HCT116 (cell line): ENCODE measurements around the gene UBE2E2. TPM values are rescaled to one million over a fixed set of nuclear protein-coding genes. Genes with fewer than 3 reads are reported as not detected.
A peak's percentile ranks its signal among the peaks of the same experiment; 100 is the strongest.

Source experiments
- ATAC-seq: fragments of 200-7000 bp; cut with Tn5 transposase; 2 replicates; pipeline ENCODE4 v1.9.1; 2020; ENCODE audit warnings: mild to moderate bottlenecking, moderate library complexity
- BruUV-seq: library from RNA; stranded (reverse); fragments of 400-500 nt; replicated peaks from 2 replicates; lab custom pipeline; 2021; lab: Mats Ljungman, UMichigan
- CTCF ChIA-PET: fragments of 300-600 bp; sonication (Branson Sonifier 250); formaldehyde crosslinking; loops from one replicate; lab custom pipeline; 2021; ENCODE audit warnings: antibody characterized with exemption; lab: Charles Lee
- POLR2A ChIA-PET: fragments of 300-600, 350-600 bp; sonication (Branson Sonifier 250); formaldehyde crosslinking; loops from one replicate; lab custom pipeline; 2021; ENCODE audit warnings: antibody characterized with exemption; lab: Charles Lee
- RAD21 ChIA-PET, 2 experiments: fragments of 300-600 bp; sonication (Branson Sonifier 250); formaldehyde crosslinking; loops; one replicate each; lab custom pipeline; 2023; ENCODE audit warnings: low total read pairs in 2 of 2; ENCODE audit not compliant: uncharacterized antibody in 2 of 2, unreplicated experiment in 2 of 2, low non-redundant PET in 1 of 2; lab: Charles Lee
- DNase-seq: peaks from one replicate; pipeline ENCODE4 v3.0.0-alpha.2; 2010; ENCODE audit warnings: low read depth, low spot score
- H2AFZ ChIP-seq: fragments of 200-600 bp; shearing (Covaris generic), sonication (generic); 2 replicates; pipeline ENCODE4 v1.6.1; 2017; ENCODE audit warnings: low read depth, mixed run types, mixed read lengths, antibody characterized with exemption, low read length; ENCODE audit not compliant: poor library complexity, severe bottlenecking
- H3K27ac ChIP-seq: 2 replicates; pipeline ENCODE4 v1.5.1; 2012; ENCODE audit warnings: low read depth, low read length
- H3K27me3 ChIP-seq: fragments of 200-600 bp; sonication (generic); 2 replicates; pipeline ENCODE4 v1.6.1; 2016; ENCODE audit warnings: mixed run types, low read length, mixed read lengths; ENCODE audit not compliant: insufficient read depth
- H3K36me3 ChIP-seq, 2 experiments: fragments of 200-500 bp in 1 of 2; fragments of 200-600 bp in 1 of 2; sonication (Bioruptor generic) in 1 of 2; sonication (generic) in 1 of 2; 2 replicates each; pipeline versions ENCODE4 v1.5.1 to v1.6.1; 2014 to 2016; ENCODE audit warnings: low read length in 2 of 2, inconsistent platforms in 1 of 2, mixed read lengths in 1 of 2, mixed run types in 1 of 2; ENCODE audit not compliant: insufficient read depth in 2 of 2, control insufficient read depth in 1 of 2
- H3K4me1 ChIP-seq, 2 experiments: fragments of 200-600 bp in 1 of 2; sonication (generic) in 1 of 2; 2 replicates each; pipeline versions ENCODE4 v1.5.1 to v1.6.1; 2012 to 2017; ENCODE audit warnings: low read length in 2 of 2, inconsistent platforms in 1 of 2, mild to moderate bottlenecking in 1 of 2, mixed read lengths in 1 of 2, mixed run types in 1 of 2, moderate library complexity in 1 of 2; ENCODE audit not compliant: insufficient read depth in 2 of 2, control insufficient read depth in 1 of 2
- H3K4me2 ChIP-seq: fragments of 200-600 bp; sonication (generic); 2 replicates; pipeline ENCODE4 v1.6.1; 2017; ENCODE audit warnings: mixed run types, low read length, mixed read lengths
- H3K4me3 ChIP-seq, 2 experiments: fragments of 200-600 bp in 1 of 2; sonication (generic) in 1 of 2; replicated peaks in 1 of 2; 2 replicates each; pipeline ENCODE4 v1.5.1; 2011 to 2016; ENCODE audit warnings: low read length in 2 of 2, control low read depth in 1 of 2, low read depth in 1 of 2, mild to moderate bottlenecking in 1 of 2, mixed read lengths in 1 of 2, mixed run types in 1 of 2
- H3K79me2 ChIP-seq: fragments of 200-600 bp; sonication (generic); 2 replicates; pipeline ENCODE4 v1.6.1; 2017; ENCODE audit warnings: mild to moderate bottlenecking, mixed run types, low read length, moderate library complexity, mixed read lengths; ENCODE audit not compliant: insufficient read depth
- H3K9ac ChIP-seq: fragments of 200-600 bp; sonication (generic); 2 replicates; pipeline ENCODE4 v1.6.1; 2016; ENCODE audit warnings: low read length, mixed read lengths
- H3K9me2 ChIP-seq: fragments of 200-600 bp; sonication (generic), shearing (Covaris generic); 2 replicates; pipeline ENCODE4 v1.6.1; 2017; ENCODE audit warnings: mixed run types, mild to moderate bottlenecking, moderate library complexity; ENCODE audit not compliant: insufficient read depth
- H3K9me3 ChIP-seq, 2 experiments: fragments of 200-500 bp in 1 of 2; fragments of 200-600 bp in 1 of 2; sonication (Bioruptor generic) in 1 of 2; sonication (generic) in 1 of 2; 2 replicates each; pipeline ENCODE4 v1.6.1; 2014 to 2017; ENCODE audit warnings: low read length in 2 of 2, mixed read lengths in 2 of 2, inconsistent platforms in 1 of 2, low read depth in 1 of 2, mild to moderate bottlenecking in 1 of 2, mixed run types in 1 of 2, moderate library complexity in 1 of 2; ENCODE audit not compliant: control insufficient read depth in 1 of 2, insufficient read depth in 1 of 2
- H4K20me1 ChIP-seq: fragments of 200-600 bp; sonication (generic), shearing (Covaris generic); 2 replicates; pipeline ENCODE4 v1.6.1; 2017; ENCODE audit warnings: mixed run types, mild to moderate bottlenecking, moderate library complexity; ENCODE audit not compliant: insufficient read depth
- CBX3 ChIP-seq: IDR thresholded peaks from 2 replicates; pipeline ENCODE4 v1.6.1; 2012; ENCODE audit warnings: low read depth
- EGR1 ChIP-seq: IDR thresholded peaks from 2 replicates; pipeline ENCODE4 v1.6.1; 2012; ENCODE audit warnings: low read depth
- ELF1 ChIP-seq: IDR thresholded peaks from 2 replicates; pipeline ENCODE4 v1.6.1; 2012; ENCODE audit warnings: low read depth, borderline replicate concordance
- EZH2phosphoT487 ChIP-seq: fragments of 200-600 bp; IDR thresholded peaks from 2 replicates; pipeline ENCODE4 v1.6.1; 2018; ENCODE audit warnings: antibody characterized with exemption, borderline replicate concordance
- FOSL1 ChIP-seq: IDR thresholded peaks from 2 replicates; pipeline ENCODE4 v1.6.1; 2012; ENCODE audit warnings: low read depth
- JUND ChIP-seq: IDR thresholded peaks from 2 replicates; pipeline ENCODE4 v1.6.1; 2012
- POLR2A ChIP-seq: IDR thresholded peaks from 2 replicates; pipeline ENCODE4 v1.7.0; 2011; ENCODE audit warnings: borderline replicate concordance; ENCODE audit not compliant: insufficient read depth, insufficient read length; ENCODE audit errors: extremely low read depth
- POLR2AphosphoS5 ChIP-seq: IDR thresholded peaks from 2 replicates; pipeline ENCODE4 v1.6.1; 2011; ENCODE audit warnings: mild to moderate bottlenecking, low read depth, low read length, moderate library complexity
- RAD21 ChIP-seq: IDR thresholded peaks from 2 replicates; pipeline ENCODE4 v1.6.1; 2012; ENCODE audit warnings: low read depth, mild to moderate bottlenecking
- SIN3A ChIP-seq: IDR thresholded peaks from 2 replicates; pipeline ENCODE4 v1.6.1; 2012; ENCODE audit warnings: low read depth
- SP1 ChIP-seq: IDR thresholded peaks from 2 replicates; pipeline ENCODE4 v1.6.1; 2012; ENCODE audit warnings: low read depth
- SRF ChIP-seq: IDR thresholded peaks from 2 replicates; pipeline ENCODE4 v1.6.1; 2012; ENCODE audit warnings: low read depth
- TCF7L2 ChIP-seq: IDR thresholded peaks from 2 replicates; pipeline ENCODE4 v1.7.0; 2011; ENCODE audit warnings: borderline replicate concordance, inconsistent platforms; ENCODE audit not compliant: insufficient read depth, insufficient read length; ENCODE audit errors: extremely low read depth
- YY1 ChIP-seq: IDR thresholded peaks from 2 replicates; pipeline ENCODE4 v1.6.1; 2011; ENCODE audit warnings: low read length, low read depth, moderate library complexity, mild to moderate bottlenecking; ENCODE audit not compliant: insufficient replicate concordance; ENCODE audit errors: extremely low read depth
- ZNF274 ChIP-seq: fragments of 200-500 bp; sonication (Bioruptor generic); IDR thresholded peaks from 2 replicates; pipeline ENCODE4 v1.6.1; 2014; ENCODE audit warnings: mild to moderate bottlenecking, low read depth, low read length, inconsistent platforms
- intact Hi-C: fragments of 100-400 bp; cut with micrococcal nuclease; formaldehyde crosslinking; loops from 2 replicates; pipeline ENCODE4 v1.10.0; 2022
- total RNA-seq: library from RNA; stranded (reverse); gene quantifications from one replicate; pipeline ENCODE4 v1.2.1, GENCODE V29; 2021; ENCODE audit not compliant: unreplicated experiment
- TF ChIP-seq, protein P1 (sequence below): IDR thresholded peaks from 2 replicates; pipeline ENCODE4 v1.6.1; 2011; ENCODE audit warnings: mild to moderate bottlenecking, low read length, moderate library complexity; ENCODE audit not compliant: insufficient replicate concordance; ENCODE audit errors: extremely low read depth
- TF ChIP-seq, protein P2 (sequence below): IDR thresholded peaks from 2 replicates; pipeline ENCODE4 v1.6.1; 2012; ENCODE audit warnings: low read depth

Gene UBE2E2
- total RNA-seq, 1 experiment from 2014 or later = 21.4 TPM

DNA sequence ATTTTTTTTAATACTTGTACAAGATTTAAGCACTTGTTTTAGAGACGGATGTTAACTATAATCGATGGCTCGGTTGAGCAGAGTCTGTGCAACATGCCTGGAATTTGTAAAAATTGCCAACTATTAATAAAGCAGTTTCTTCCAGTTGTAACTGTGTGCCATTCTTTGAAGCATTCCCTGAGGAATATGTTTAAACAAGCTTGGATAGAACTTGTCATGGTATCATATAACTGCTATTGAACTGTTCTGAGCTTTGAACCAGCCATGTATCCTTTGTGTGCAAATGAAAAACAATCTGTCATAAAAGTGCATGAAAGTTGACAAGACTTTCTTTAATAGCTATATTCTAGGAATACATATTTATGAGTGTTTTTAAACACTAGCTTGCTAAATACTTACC is 45.8 kb upstream of the UBE2E2 start:
- Histone ChIP-seq H3K36me3 (no peaks in the 10 kb centered on the region), H3K4me2 (no peak overlapping the region), H3K27ac (no peak overlapping the region), H3K9ac (no peak overlapping the region), H3K9me3 (no peaks in the 10 kb centered on the region)
- no peak for DNase-seq
- no TSS peak for BruUV-seq
- TF ChIP-seq TCF7L2 (no peak), SRF (no peak)
- TF ChIP-seq, all 23 proteins: peak for 0
- ChIA-PET RAD21 (no interaction called here), CTCF (no interaction called here), POLR2A (no interaction called here)
- no peaks in the 10 kb centered on the region for H4K20me1 ChIP-seq
- ATAC-seq = no peak
- H2AFZ ChIP-seq = no peak overlapping the region
- 0 out of 2 replicates have a peak, but pooled peaks cover 4% of the 10 kb centered on the region for H3K27me3 ChIP-seq
- intact Hi-C loops = no loop called here
- H3K79me2 ChIP-seq = no peaks in the 10 kb centered on the region
- no peak overlapping the region for H3K4me3 ChIP-seq
- no peaks in the 10 kb centered on the region for H3K9me2 ChIP-seq
- H3K4me1 ChIP-seq = peaks cover 0 to 14% of the 10 kb centered on the region in 2 experiments; a peak in 2 of 4 replicates

DNA sequence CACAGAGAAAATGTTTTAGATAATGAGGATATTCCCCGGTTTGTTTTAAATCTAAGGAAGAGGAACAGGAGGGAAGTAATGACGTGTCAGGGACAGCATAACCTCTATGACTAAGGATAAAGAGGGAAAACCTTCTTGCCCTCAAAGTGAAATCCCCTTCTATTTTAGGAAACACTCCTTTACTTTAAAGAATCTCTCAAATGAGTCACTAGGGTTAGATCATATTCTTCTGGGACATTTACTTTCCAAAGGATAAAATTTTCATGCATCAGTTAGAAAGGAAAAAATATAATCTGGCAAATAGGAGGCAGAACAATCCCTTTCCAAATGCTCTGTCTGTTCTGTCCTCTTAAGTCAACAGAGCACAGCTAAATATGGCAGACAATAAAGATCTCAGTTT is 43.2 kb upstream of the UBE2E2 start:
- Histone ChIP-seq H3K27me3 (0 out of 2 replicates have a peak, but pooled peaks cover 4% of the 10 kb centered on the region), H4K20me1 (no peaks in the 10 kb centered on the region), H3K9ac (no peak overlapping the region), H3K4me2 (peak overlapping the region; percentile 2; the same call in 1 of the 2 replicates), H3K79me2 (no peaks in the 10 kb centered on the region), H3K9me3 (no peaks in the 10 kb centered on the region), H3K4me1 (peaks cover 0 to 16% of the 10 kb centered on the region in 2 experiments; a peak in 2 of 4 replicates), H3K36me3 (no peaks in the 10 kb centered on the region), H3K9me2 (no peaks in the 10 kb centered on the region), H3K4me3 (no peak overlapping the region), H3K27ac (no peak overlapping the region), H2AFZ (no peak overlapping the region)
- ChIA-PET CTCF (no interaction called here), RAD21 (no interaction called here), POLR2A (no interaction called here)
- intact Hi-C loops = no loop called here
- BruUV-seq = no TSS peak
- DNase-seq (no peak), ATAC-seq (no peak)
- TF ChIP-seq TCF7L2 (no peak), ZNF274 (no peak), EGR1 (no peak), ELF1 (no peak), SIN3A (no peak), RAD21 (no peak), SRF (no peak), FOSL1 (no peak), SP1 (no peak), POLR2A (no peak), JUND (no peak), CBX3 (no peak), YY1 (no peak), POLR2AphosphoS5 (no peak), EZH2phosphoT487 (no peak)
- TF ChIP-seq, protein P1, sequence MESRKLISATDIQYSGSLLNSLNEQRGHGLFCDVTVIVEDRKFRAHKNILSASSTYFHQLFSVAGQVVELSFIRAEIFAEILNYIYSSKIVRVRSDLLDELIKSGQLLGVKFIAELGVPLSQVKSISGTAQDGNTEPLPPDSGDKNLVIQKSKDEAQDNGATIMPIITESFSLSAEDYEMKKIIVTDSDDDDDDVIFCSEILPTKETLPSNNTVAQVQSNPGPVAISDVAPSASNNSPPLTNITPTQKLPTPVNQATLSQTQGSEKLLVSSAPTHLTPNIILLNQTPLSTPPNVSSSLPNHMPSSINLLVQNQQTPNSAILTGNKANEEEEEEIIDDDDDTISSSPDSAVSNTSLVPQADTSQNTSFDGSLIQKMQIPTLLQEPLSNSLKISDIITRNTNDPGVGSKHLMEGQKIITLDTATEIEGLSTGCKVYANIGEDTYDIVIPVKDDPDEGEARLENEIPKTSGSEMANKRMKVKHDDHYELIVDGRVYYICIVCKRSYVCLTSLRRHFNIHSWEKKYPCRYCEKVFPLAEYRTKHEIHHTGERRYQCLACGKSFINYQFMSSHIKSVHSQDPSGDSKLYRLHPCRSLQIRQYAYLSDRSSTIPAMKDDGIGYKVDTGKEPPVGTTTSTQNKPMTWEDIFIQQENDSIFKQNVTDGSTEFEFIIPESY = no peak
- TF ChIP-seq, protein P2, sequence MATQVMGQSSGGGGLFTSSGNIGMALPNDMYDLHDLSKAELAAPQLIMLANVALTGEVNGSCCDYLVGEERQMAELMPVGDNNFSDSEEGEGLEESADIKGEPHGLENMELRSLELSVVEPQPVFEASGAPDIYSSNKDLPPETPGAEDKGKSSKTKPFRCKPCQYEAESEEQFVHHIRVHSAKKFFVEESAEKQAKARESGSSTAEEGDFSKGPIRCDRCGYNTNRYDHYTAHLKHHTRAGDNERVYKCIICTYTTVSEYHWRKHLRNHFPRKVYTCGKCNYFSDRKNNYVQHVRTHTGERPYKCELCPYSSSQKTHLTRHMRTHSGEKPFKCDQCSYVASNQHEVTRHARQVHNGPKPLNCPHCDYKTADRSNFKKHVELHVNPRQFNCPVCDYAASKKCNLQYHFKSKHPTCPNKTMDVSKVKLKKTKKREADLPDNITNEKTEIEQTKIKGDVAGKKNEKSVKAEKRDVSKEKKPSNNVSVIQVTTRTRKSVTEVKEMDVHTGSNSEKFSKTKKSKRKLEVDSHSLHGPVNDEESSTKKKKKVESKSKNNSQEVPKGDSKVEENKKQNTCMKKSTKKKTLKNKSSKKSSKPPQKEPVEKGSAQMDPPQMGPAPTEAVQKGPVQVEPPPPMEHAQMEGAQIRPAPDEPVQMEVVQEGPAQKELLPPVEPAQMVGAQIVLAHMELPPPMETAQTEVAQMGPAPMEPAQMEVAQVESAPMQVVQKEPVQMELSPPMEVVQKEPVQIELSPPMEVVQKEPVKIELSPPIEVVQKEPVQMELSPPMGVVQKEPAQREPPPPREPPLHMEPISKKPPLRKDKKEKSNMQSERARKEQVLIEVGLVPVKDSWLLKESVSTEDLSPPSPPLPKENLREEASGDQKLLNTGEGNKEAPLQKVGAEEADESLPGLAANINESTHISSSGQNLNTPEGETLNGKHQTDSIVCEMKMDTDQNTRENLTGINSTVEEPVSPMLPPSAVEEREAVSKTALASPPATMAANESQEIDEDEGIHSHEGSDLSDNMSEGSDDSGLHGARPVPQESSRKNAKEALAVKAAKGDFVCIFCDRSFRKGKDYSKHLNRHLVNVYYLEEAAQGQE = no peak
